K562 (cell line): ENCODE results near the gene PIK3C2G. TPM values are rescaled to one million over a fixed set of nuclear protein-coding genes. Genes with fewer than 3 reads are reported as not detected.
"Not testable (repeated sequence)": the region's sequence is repeated elsewhere in the genome, so short reads cannot be mapped to it uniquely, and the experiment has no call there.

ENCODE experiments used
- ATAC-seq: fragments of 200-7000 bp; cut with Tn5 transposase; 3 replicates; pipeline ENCODE4 v1.9.1; 2020; ENCODE audit warnings: moderate library complexity
- BruUV-seq: library from RNA; stranded (reverse); fragments of 400-500 nt; replicated peaks from 2 replicates; lab custom pipeline; 2021; lab: Mats Ljungman, UMichigan
- CTCF ChIA-PET: fragments of 300-600 bp; formaldehyde crosslinking; extraction: SDS; loops from one replicate; lab custom pipeline; 2021; ENCODE audit warnings: low intra/inter-chr PET ratio; lab: Yijun Ruan, JAX
- POLR2A ChIA-PET: fragments of 300-600, 350-650 bp; sonication (Branson Sonifier 250); formaldehyde crosslinking; extraction: SDS; loops from one replicate; lab custom pipeline; 2021; ENCODE audit warnings: antibody characterized with exemption, inconsistent platforms; lab: Yijun Ruan, JAX
- DNase-seq, 4 experiments: peaks; one replicate each; pipeline versions ENCODE4 v3.0.0 to v3.0.0-alpha.2; 2011 to 2018; ENCODE audit warnings: low spot score in 3 of 4, mixed read lengths in 3 of 4; ENCODE audit errors: extremely low read depth in 1 of 4
- FAIRE-seq: peaks from 2 replicates; lab custom pipeline; 2011; peaks lifted over from hg19 to GRCh38; lab: Jason Lieb, UNC
- H2AFZ ChIP-seq: 2 replicates; pipeline ENCODE4 v1.6.0; 2011; ENCODE audit warnings: low read depth, low read length, control low read depth, inconsistent platforms
- H3K27ac ChIP-seq: fragments of 200-600 bp; 3 replicates; pipeline ENCODE4 v1.8.0; 2011; ENCODE audit warnings: low read depth, mild to moderate bottlenecking, control low read depth, inconsistent platforms, low read length, moderate library complexity, mixed read lengths; ENCODE audit errors: extremely low read depth
- H3K27me3 ChIP-seq, 2 experiments: fragments of 300-600 bp in 1 of 2; 2 replicates in 1 of 2; 3 replicates in 1 of 2; pipeline versions ENCODE4 v1.6.0 to v1.8.0; 2011; ENCODE audit warnings: inconsistent platforms in 2 of 2, low read length in 2 of 2, mild to moderate bottlenecking in 1 of 2, mixed read lengths in 1 of 2, moderate library complexity in 1 of 2; ENCODE audit not compliant: control insufficient read depth in 2 of 2, insufficient read depth in 2 of 2
- H3K36me3 ChIP-seq: fragments of 300-600 bp; 3 replicates; pipeline ENCODE4 v1.8.0; 2011; ENCODE audit warnings: mild to moderate bottlenecking, low read length, inconsistent platforms; ENCODE audit not compliant: control insufficient read depth, insufficient read depth
- H3K4me1 ChIP-seq, 2 experiments: fragments of 200-600 bp in 1 of 2; replicated peaks in 1 of 2; 2 replicates in 1 of 2; 3 replicates in 1 of 2; pipeline versions ENCODE4 v1.5.1 to v1.8.0; 2011; ENCODE audit warnings: inconsistent platforms in 2 of 2, low read length in 2 of 2, mild to moderate bottlenecking in 1 of 2, mixed read lengths in 1 of 2, moderate library complexity in 1 of 2; ENCODE audit not compliant: control insufficient read depth in 2 of 2, insufficient read depth in 2 of 2
- H3K4me2 ChIP-seq: 2 replicates; pipeline ENCODE4 v1.6.1; 2011; ENCODE audit warnings: low read length, control low read depth, inconsistent platforms, mixed read lengths; ENCODE audit not compliant: insufficient read depth
- H3K4me3 ChIP-seq: fragments of 200-600 bp; sonication (generic), shearing (Covaris generic); 2 replicates; pipeline ENCODE4 v1.5.1; 2016; ENCODE audit warnings: control low read depth, inconsistent platforms
- H3K79me2 ChIP-seq: fragments of 200-600 bp; 3 replicates; pipeline ENCODE4 v1.8.0; 2011; ENCODE audit warnings: low read length, inconsistent platforms; ENCODE audit not compliant: control insufficient read depth, insufficient read depth
- H3K9ac ChIP-seq, 2 experiments: 2 replicates each; pipeline versions ENCODE4 v1.6.0 to v1.6.1; 2011; ENCODE audit warnings: low read depth in 2 of 2, low read length in 2 of 2, control low read depth in 1 of 2, inconsistent platforms in 1 of 2, mild to moderate bottlenecking in 1 of 2, mixed read lengths in 1 of 2; ENCODE audit not compliant: insufficient read depth in 1 of 2
- H3K9me1 ChIP-seq: one replicate; pipeline ENCODE4 v1.6.0; 2011; ENCODE audit warnings: inconsistent platforms, mild to moderate bottlenecking, low read length, moderate library complexity; ENCODE audit not compliant: control insufficient read depth, insufficient read depth
- H3K9me3 ChIP-seq: replicated peaks from 2 replicates; pipeline ENCODE4 v1.5.1; 2011; ENCODE audit warnings: low read depth, low read length, inconsistent platforms; ENCODE audit not compliant: control insufficient read depth, insufficient read depth
- H4K20me1 ChIP-seq: replicated peaks from 2 replicates; pipeline ENCODE4 v1.6.1; 2011; ENCODE audit warnings: low read length, inconsistent platforms, mixed read lengths; ENCODE audit not compliant: control insufficient read depth, insufficient read depth
- FOXA3 ChIP-seq, 2 experiments: fragments of 450-650 bp in 1 of 2; sonication (generic) in 1 of 2; formaldehyde crosslinking; IDR thresholded peaks in 1 of 2; conservative IDR thresholded peaks in 1 of 2; 2 replicates each; pipeline versions ENCODE4 v1.4.0 to v1.8.0; 2020 to 2022; ENCODE audit warnings: mild to moderate bottlenecking in 2 of 2, missing genetic modification reagents in 1 of 2
- HLTF ChIP-seq: fragments of 450-650 bp; IDR thresholded peaks from 2 replicates; pipeline ENCODE4 v1.6.1; 2016
- MEIS2 ChIP-seq: fragments of 450-650 bp; IDR thresholded peaks from 2 replicates; pipeline ENCODE4 v1.6.1; 2014; ENCODE audit warnings: mild to moderate bottlenecking; ENCODE audit not compliant: partially characterized antibody
- NFIC ChIP-seq: fragments of 450-650 bp; IDR thresholded peaks from 2 replicates; pipeline ENCODE4 v1.6.1; 2017; ENCODE audit warnings: mild to moderate bottlenecking, inconsistent platforms
- PBX2 ChIP-seq, 2 experiments: IDR thresholded peaks in 1 of 2; conservative IDR thresholded peaks in 1 of 2; 2 replicates each; pipeline ENCODE4 v1.6.1; 2016; ENCODE audit warnings: low read depth in 2 of 2, mild to moderate bottlenecking in 1 of 2, missing compliant biosample characterization in 1 of 2, missing genetic modification characterization in 1 of 2, moderate library complexity in 1 of 2
- PHF8 ChIP-seq: fragments of 200-600 bp; sonication (generic); IDR thresholded peaks from 2 replicates; pipeline ENCODE4 v1.6.1; 2012; ENCODE audit warnings: mixed run types, mild to moderate bottlenecking, inconsistent platforms, low read length, moderate library complexity, borderline replicate concordance
- PTRF ChIP-seq: fragments of 450-650 bp; IDR thresholded peaks from 2 replicates; pipeline ENCODE4 v1.6.1; 2016; ENCODE audit warnings: mild to moderate bottlenecking, missing genetic modification characterization, missing compliant biosample characterization
- RBM39 ChIP-seq: fragments of 200-400 bp; formaldehyde crosslinking; optimal IDR thresholded peaks from 2 replicates; pipeline ENCODE3; 2018; ENCODE audit warnings: low read depth, low read length
- SMARCC2 ChIP-seq: fragments of 450-650 bp; IDR thresholded peaks from 2 replicates; pipeline ENCODE4 v1.6.1; 2017; ENCODE audit warnings: antibody characterized with exemption, moderate library complexity, mild to moderate bottlenecking, low read depth
- SMARCE1 ChIP-seq: fragments of 450-650 bp; IDR thresholded peaks from 2 replicates; pipeline ENCODE4 v1.7.1; 2016; ENCODE audit warnings: mild to moderate bottlenecking
- TFAP4 ChIP-seq: sonication (generic); formaldehyde crosslinking; IDR thresholded peaks from 2 replicates; pipeline ENCODE4 v1.8.0; 2022; ENCODE audit warnings: missing genetic modification reagents, mild to moderate bottlenecking, moderate library complexity, borderline replicate concordance
- WGBS: fragments of 100-300 bp; shearing (Covaris generic); methylation state at CpG from one replicate; pipeline ENCODE4 v1.1.6; 2016; ENCODE audit warnings: low coverage, mixed read lengths; ENCODE audit not compliant: insufficient coverage; ENCODE audit errors: missing lambda C conversion rate; 5-methylcytosine and 5-hydroxymethylcytosine counted together
- in situ Hi-C: fragments of 300-500 bp; cut with MboI; formaldehyde crosslinking; loops from 4 replicates; pipeline ENCODE4 v1.15.0; 2018; ENCODE audit warnings: inconsistent platforms, mixed read lengths
- intact Hi-C: fragments of 100-400 bp; cut with micrococcal nuclease; formaldehyde crosslinking; loops from 2 replicates; pipeline ENCODE4 v1.14.2; 2022
- polyA plus RNA-seq, 8 experiments: library from polyadenylated mRNA; depleted of rRNA in 4 of 8; stranded (reverse) in 5 of 8; unstranded in 3 of 8; fragments of >200 nt; fragmentation: Nextera tagmentation in 2 of 8; fragmentation: Illumina TruSeq in 1 of 8; extraction: Ambion mirVana in 2 of 8; extraction: Trizol in 1 of 8; gene quantifications; 2 replicates each; pipeline versions ENCODE4 v1.2.1 to v1.2.3, GENCODE V29; 2011 to 2014; ENCODE audit warnings: inconsistent platforms in 1 of 8, missing spikeins in 1 of 8
- total RNA-seq, 7 experiments: library from RNA; depleted of rRNA in 6 of 7; stranded (reverse); fragments of >200 nt in 6 of 7; fragmentation: Illumina TruSeq in 2 of 7; extraction: Trizol in 2 of 7; gene quantifications; 2 replicates each; pipeline versions ENCODE4 v1.2.1 to v1.2.3, GENCODE V29; 2011 to 2021; ENCODE audit warnings: low replicate concordance in 1 of 7

PIK3C2G gene
- total and polyA plus RNA-seq, 9 of the 15 experiments (the other 6 are each of a cell fraction or from before 2014, with no cell fraction given): not detected

GRCh38 chr12:18496156-18496555 is 234.8 kb downstream of the PIK3C2G start:
- no peaks in the 10 kb centered on the region for H3K9me1 ChIP-seq
- ATAC-seq: no peak
- in situ Hi-C loops: no loop called here

GRCh38 chr12:18500160-18500574 is 238.8 kb downstream of the PIK3C2G start:
- intact Hi-C loops, FAIRE-seq, H3K79me2 ChIP-seq, H3K4me2 ChIP-seq, H3K4me3 ChIP-seq, H3K36me3 ChIP-seq, H3K9ac ChIP-seq, H3K27me3 ChIP-seq, H3K9me3 ChIP-seq, POLR2A ChIA-PET, H4K20me1 ChIP-seq, H3K9me1 ChIP-seq, ATAC-seq, in situ Hi-C loops, H2AFZ ChIP-seq, H3K27ac ChIP-seq, DNase-seq, CTCF ChIA-PET, H3K4me1 ChIP-seq, BruUV-seq: not testable (repeated sequence)
- 48% methylated on average over 7 of the region's 35 CpGs for WGBS

More at GRCh38 chr12:18496156-18496555, 234.8 kb downstream of the PIK3C2G start:
- TF ChIP-seq PTRF (tag) (no peak), SMARCE1 (no peak), RBM39 (no peak), NFIC (peak; percentile 32; the same call in 1 of the 2 replicates), HLTF (no peak), FOXA3 (CRISPR knock-in tag; conservative IDR thresholded peaks at IDR 0.05 in 1 of 2, IDR thresholded peaks at IDR 0.05 in 1 of 2) (no peak), PHF8 (no peak), PBX2 (CRISPR knock-in tag; IDR thresholded peaks at IDR 0.05; ENCODE audit: low read depth) (no peak), PBX2 (tag; conservative IDR thresholded peaks at IDR 0.05; ENCODE audit: low read depth) (peak; percentile 28; the same call in 1 of the 2 replicates), SMARCC2 (no peak), TFAP4 (CRISPR knock-in tag) (no peak), MEIS2 (peak; percentile 15)
- H4K20me1 ChIP-seq: no peaks in the 10 kb centered on the region
- 13% methylated on average over 2 of the region's 2 CpGs for WGBS
- intact Hi-C loops: no loop called here
- no peak overlapping the region for H3K27ac ChIP-seq
- ChIA-PET POLR2A (no interaction called here), CTCF (no interaction called here)
- H3K79me2 ChIP-seq: no peaks in the 10 kb centered on the region
- H3K4me2 ChIP-seq: no peak overlapping the region
- no peak for FAIRE-seq
- H3K36me3 ChIP-seq: no peaks in the 10 kb centered on the region
- H2AFZ ChIP-seq: no peak overlapping the region
- no TSS peak for BruUV-seq
- no peaks in the 10 kb centered on the region for H3K4me1 ChIP-seq
- no peak overlapping the region for H3K9ac ChIP-seq
- no peaks in the 10 kb centered on the region for H3K9me3 ChIP-seq
- H3K27me3 ChIP-seq: no peaks in the 10 kb centered on the region
- DNase-seq: no peak
- no peak overlapping the region for H3K4me3 ChIP-seq
